NCI-H2081 treated with DMSO at 0.1 percent for 48 hours (cell line): Measurements from ENCODE around the gene MIEF1.
"Not testable (repeated sequence)": the region's sequence is repeated elsewhere in the genome, so short reads cannot be mapped to it uniquely, and the experiment has no call there.

Source experiments
- DNase-seq: peaks from one replicate; lab custom pipeline; 2025; lab: John Stamatoyannopoulos, UW

The MIEF1 gene

GRCh38 chr22:39512026-39512425 is 9.9 kb downstream of the MIEF1 start:
- DNase-seq = no peak

- no peak for DNase-seq
Observed at GRCh38 chr22:39513791-39514190, 11.7 kb downstream of the MIEF1 start.

- no peak for DNase-seq
Observed at GRCh38 chr22:39514373-39514973, 12.4 kb downstream of the MIEF1 start.

- DNase-seq = no peak
Observed at GRCh38 chr22:39515266-39516050, 13.4 kb downstream of the MIEF1 start.

GRCh38 chr22:39517470-39517869 is 15.4 kb downstream of the MIEF1 start:
- no peak for DNase-seq

GRCh38 chr22:39518144-39518786 is 16.2 kb downstream of the MIEF1 start:
- DNase-seq = no peak

GRCh38 chr22:39518996-39519680 is 17.0 kb downstream of the MIEF1 start:
- DNase-seq = no peak

- peak; percentile 78 for DNase-seq
Observed at GRCh38 chr22:39519681-39520225, 17.7 kb downstream of the MIEF1 start.

- no peak for DNase-seq
Observed at GRCh38 chr22:39520226-39521105, 18.4 kb downstream of the MIEF1 start, which contains the start of gene ATF4. Gene ATF4, plus strand, starts transcription at chr22:39520562. Its CDS starts 884 bp downstream, at chr22:39521446.

- not testable (repeated sequence) for DNase-seq
Observed at GRCh38 chr22:39521106-39521885, 19.2 kb downstream of the MIEF1 start.

GRCh38 chr22:39522091-39522490 is 20.0 kb downstream of the MIEF1 start:
- DNase-seq = not testable (repeated sequence)

GRCh38 chr22:39522567-39523300 is 20.6 kb downstream of the MIEF1 start:
- no peak for DNase-seq

- no peak for DNase-seq
Observed at GRCh38 chr22:39524089-39524752, 22.1 kb downstream of the MIEF1 start.

GRCh38 chr22:39524753-39525657 is 22.9 kb downstream of the MIEF1 start:
- DNase-seq = no peak

GRCh38 chr22:39525658-39525975 is 23.5 kb downstream of the MIEF1 start:
- DNase-seq = no peak

GRCh38 chr22:39526736-39527171 is 24.7 kb downstream of the MIEF1 start:
- no peak for DNase-seq

GRCh38 chr22:39527481-39527961 is 25.4 kb downstream of the MIEF1 start:
- DNase-seq = no peak
